HG02759 (cell line): ENCODE measurements around the gene MAP2K7.
A peak's percentile ranks its signal among the peaks of the same experiment; 100 is the strongest.
"Not testable (repeated sequence)": the region's sequence is repeated elsewhere in the genome, so short reads cannot be mapped to it uniquely, and the experiment has no call there.

Experiments used
- ATAC-seq: cut with Tn5 transposase; IDR thresholded peaks from one replicate; pipeline ENCODE4 v1.9.1; 2021; ENCODE audit warnings: mild to moderate bottlenecking, moderate library complexity; ENCODE audit not compliant: unreplicated experiment

The MAP2K7 gene

DNA sequence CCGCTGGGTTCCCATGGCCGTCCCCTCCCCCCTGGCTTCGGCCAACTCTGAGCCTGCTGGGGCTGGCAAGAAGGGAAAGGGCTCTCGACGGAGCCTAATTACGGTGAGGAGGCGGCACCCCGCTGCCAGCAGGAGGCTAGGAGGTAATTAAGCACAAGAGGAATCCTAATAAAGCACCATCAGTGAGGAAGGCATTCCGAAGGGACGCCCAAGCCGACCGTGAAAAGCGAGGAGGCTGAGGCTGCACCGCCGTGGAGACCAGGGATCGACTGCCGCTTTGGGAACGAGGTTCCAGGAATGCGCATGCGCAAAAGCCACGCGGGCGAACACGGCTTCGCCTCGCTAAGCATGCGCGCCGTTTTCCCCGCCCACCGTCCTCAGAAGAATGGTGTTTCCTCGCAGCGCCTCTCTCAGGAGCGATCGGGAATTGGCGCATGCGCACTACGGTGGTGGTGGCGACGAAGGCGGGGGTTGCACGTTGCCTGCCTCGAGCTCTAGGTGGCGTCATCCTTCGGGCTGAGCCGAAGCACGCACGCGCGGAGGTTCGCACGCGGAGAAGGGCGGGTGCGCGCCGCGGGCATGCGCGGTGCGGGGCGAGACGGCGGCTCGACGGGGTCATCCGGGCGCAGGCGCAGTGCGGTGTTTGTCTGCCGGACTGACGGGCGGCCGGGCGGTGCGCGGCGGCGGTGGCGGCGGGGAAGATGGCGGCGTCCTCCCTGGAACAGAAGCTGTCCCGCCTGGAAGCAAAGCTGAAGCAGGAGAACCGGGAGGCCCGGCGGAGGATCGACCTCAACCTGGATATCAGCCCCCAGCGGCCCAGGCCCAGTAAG, at the start of gene MAP2K7:
Gene MAP2K7 (plus strand): TSS at position 634 of the 830 bp plus-strand sequence. CDS start 68 bp downstream, at position 702.
- ATAC-seq = peak; percentile 89

DNA sequence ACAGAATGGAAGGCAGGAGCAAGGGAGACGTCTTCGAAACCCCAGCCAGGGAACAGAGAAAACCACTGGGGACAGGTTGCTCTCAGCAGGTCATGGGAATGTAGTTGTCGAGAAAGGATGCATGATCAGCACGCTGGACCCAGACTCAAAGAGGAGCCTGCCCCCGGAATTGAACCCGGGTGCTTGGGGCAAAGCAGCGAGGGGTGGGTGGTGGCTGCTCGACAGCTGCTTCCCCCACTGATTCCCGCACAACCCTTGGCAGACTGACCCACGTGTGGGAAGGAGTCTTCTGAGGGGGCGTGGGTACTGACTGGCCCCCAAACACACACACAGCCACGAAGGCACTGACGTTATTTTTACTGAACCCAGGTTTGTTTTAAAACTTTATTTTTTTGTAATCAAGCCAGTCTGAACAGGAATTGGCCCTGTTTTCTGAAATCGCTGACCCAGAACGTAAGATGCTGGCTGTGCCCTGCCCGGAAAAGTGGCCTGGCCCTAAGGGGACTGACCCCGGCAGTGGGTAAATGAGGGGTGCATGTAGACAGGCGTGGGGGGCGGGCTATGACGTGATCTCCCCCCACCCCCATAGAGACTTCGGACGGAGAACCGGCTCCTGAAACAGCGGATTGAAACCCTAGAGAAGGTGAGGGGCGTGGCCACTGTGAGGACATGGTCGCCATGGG, 48.1 kb upstream of the MAP2K7 start:
- ATAC-seq = no peak

DNA sequence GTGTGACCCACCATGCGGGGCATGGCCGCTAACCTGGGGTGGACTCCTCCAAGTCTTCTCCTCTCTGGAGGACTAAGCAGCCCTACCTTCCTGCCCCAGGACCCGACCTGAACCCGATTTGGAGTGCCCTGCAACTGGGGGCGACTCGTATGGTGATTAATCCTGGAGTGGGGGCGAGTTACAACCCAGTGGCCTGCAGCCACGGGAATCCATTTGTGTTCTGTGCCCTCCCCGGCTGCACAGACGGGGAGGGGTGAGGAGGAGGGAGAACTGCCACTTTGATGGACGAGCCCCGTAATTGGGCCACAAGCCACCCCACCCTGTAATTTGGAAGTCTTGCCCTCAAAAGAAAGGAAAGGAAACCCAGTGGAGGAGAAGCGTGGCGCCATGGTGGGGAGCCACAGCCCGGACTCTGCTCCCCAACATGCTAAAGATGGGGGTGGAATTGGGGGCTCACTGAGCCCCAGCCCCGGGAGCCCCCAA, 47.5 kb upstream of the MAP2K7 start:
- ATAC-seq = no peak

DNA sequence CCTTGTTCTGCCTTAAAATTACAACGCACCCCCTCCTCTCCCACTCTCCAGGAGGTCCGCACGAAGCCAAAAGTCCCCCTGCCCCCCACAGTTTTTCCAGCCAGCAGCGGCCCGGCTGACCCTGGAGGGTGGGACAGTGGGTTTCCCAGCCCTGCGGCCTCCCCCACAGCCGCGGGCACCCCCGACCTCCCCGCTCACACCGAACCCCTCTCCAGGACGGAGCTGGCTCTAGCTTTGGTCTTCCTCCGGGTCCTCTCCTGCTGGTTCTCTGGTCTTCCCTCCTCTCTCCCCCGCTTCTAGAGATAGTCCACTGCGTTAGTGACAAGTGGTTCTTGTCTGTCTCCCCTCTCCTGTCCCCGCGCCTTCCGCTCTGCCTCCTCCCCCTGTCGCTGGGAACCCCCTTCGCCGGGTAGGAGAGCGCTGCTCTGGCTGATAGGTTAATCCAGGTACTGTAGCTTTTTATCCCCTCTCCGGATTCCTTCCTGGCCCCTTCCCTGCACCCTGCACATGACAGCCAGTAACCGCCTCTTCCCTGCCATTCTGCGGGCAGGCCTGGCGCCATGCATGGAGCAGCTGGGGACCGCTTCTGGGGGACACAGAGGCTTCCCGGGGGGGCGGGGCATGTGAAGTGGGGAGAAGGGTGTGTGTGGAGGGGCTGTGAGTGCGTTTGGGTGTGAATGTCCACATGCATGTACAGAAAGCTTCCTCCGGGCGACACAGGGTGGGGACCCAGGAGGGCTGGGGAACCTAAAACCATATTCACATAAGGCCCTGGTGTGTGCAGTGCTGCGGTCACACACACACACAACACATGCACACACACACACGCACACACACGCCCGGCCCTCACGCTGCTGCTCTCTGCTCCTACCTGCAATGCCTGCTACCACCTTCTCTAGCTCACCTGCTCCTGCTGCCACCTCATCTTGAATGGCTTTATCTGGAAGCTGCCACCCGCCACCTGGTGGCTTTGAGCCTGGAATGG, 46.7 kb upstream of the MAP2K7 start:
- no peak for ATAC-seq

DNA sequence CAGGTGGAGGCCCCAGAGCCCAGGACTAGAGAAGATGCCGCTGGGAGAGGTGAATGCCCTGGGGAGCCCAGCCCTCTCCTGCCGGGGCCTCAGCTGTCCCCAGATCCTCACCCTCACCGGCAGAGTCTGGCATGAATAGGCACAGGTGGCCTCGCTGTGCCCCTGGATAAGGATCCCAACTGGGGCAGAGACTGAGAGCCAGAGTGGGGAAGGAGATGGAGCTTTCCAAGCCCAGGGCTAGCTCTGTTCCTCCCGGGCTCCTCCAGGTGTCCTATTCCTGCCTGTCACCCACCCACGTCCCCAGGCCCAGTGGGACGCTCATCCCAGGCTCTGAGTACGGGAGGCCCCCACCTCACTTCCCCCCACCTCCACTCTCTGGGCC, 46.0 kb upstream of the MAP2K7 start:
- no peak for ATAC-seq

DNA sequence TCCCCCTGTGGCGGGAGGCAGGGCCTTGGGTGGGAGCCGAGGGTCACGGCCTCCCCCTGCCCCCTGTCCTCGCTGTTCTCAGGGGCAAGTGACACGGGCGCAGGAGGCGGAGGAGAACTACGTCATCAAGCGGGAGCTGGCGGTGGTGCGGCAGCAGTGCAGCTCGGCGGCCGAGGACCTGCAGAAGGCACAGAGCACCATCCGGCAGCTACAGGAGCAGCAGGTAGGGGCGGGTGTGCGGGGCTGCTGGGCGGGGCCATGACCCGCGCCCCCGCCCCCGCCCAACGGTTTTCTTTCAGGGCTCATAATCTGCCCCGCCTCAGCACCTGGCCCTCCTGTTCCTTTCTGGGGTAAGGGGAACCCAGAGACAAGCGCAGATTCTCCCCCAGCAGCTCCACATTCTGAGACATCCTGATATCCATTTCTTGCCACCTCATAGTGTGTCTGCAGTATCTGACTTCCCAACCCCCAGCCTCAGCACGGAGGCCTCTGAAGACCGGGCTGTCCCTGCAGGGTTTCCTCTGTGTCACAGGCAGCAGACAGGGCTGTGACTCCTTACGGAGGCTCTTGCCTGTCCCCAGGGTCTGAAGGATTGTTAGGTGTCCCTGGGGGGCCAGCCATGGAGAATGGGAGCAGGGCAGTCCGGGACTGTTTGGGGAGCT, 45.4 kb upstream of the MAP2K7 start:
- no peak for ATAC-seq

DNA sequence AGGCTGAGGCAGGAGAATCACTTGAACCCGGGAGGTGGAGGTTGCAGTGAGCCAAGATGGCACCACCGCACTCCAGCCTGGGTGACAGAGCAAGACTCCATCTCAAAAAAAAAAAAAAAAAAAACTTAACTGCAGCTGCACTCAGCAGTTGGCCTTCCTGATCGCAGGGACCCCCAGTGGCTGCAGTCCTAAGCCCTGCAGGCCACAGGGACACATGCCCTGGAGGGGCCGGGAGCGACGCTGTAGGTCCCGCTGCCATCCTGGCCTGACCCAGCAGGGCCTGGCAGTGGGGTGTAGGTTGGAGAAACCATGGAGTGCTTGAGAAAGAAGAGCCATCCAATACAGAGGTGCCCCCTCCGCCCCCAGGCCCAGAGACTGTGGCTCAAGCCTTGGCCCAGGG, 44.6 kb upstream of the MAP2K7 start:
- not testable (repeated sequence) for ATAC-seq

DNA sequence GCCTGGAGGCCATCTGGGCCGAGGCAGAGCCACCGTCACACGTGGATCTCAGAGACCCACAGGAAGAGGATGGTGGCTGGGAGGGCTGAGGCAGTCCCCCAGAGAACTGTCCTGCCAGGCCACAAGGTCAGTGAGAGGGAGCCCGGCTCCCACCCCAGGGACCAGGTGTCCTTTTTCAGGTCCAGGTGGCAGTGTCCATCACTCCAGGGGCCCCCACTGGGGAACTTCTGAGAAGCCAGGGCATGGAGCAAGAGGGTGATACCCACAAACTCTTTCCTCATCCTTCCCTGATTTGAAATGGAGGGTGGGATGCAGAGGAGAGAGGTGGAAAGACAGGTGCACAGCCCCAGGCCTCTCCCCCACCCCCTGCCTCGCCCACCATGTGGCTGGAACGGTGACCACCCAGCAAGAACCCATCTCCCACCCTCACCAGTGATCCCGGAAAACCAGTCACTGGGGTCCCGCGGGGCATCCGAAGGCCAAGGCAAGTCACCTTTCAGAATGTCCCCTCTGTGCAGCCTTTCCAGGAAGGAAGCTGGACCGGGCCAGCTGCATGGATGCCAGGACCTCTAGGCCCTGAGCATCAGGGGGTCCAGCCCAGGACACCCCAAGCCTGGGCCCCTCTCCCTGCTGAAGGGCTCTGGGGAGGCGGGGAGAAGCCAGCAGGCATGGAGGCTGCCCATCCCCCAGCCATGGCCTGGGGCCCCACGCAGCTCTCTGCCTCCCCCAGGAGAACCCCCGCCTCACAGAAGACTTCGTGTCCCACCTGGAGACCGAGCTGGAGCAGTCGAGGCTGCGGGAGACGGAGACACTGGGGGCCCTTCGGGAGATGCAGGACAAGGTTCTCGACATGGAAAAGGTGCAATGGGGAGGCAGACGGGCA, 43.6 kb upstream of the MAP2K7 start:
- no peak for ATAC-seq

DNA sequence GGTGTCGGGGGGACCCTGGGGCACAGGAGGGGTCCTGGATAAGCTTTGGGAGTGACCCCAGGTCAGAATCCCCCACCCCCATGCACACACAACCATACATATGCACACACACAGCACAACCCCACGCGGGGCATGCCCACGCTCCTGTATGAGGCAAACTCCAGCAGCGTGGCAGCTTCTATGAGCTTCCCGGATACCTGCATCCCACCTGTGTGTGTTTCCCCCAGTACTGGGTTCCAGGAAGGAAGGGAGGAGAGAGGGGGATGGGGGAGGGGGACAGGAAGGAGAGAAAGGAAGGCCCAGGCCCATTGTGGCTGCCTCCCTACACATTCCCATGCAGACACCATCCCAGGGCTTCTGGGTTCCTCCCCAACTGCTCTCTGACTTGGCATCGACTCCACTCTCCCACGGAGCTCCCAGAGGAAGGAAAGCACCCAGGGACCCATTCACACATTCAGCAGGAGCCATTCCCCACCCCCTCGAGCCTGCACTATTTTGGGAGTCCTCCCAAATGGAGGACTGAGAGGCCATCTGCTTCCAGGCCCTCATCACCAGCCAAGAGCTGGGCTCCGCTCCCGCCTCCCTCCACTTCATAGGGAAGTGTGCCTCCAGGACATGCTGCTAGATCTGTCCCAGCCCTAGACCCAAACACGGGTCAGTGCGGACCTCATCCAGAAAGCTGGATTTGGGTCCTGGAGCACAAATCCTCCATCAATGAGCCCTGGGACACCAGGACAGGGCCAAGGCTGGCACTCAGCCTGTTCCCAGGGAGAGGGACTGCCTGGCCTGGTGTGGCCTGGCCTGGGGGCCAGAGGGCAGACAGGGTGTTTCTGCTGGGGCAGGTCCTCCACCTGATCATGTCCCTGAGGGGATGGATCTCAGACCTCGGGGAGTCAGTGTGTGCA, 42.7 kb upstream of the MAP2K7 start:
- ATAC-seq = no peak

DNA sequence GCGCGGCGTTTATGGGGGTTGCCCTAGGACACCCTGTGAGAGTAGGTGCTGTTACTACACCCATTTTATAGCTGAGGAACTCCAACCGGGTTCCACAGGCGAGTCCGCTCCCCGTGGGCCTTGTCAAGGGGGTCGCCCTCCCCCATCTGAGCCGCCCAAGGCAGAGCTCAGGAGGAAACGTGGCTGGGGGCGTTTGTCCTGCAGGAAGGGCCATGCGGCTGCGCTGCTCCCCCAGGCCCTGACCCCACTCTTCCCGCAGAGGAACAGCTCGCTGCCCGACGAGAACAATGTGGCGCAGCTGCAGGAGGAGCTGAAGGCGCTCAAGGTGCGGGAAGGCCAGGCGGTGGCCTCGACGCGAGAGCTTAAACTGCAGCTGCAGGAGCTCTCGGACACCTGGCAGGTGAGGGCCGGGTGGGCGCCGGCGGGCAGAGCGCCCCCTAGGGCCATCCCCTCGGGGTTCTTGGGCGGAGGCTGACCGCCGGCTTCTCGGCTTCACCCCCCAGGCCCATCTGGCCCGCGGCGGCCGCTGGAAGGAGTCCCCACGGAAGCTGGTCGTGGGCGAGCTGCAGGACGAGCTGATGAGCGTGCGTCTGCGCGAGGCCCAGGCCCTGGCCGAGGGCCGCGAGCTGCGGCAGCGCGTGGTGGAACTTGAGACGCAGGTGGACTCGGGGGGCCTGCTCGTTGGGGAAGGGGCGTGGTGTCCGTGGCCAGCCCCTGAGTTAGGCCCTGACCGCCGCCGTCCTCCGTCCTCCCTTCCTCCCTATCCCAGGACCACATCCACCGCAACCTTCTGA, 41.9 kb upstream of the MAP2K7 start:
- no peak for ATAC-seq

DNA sequence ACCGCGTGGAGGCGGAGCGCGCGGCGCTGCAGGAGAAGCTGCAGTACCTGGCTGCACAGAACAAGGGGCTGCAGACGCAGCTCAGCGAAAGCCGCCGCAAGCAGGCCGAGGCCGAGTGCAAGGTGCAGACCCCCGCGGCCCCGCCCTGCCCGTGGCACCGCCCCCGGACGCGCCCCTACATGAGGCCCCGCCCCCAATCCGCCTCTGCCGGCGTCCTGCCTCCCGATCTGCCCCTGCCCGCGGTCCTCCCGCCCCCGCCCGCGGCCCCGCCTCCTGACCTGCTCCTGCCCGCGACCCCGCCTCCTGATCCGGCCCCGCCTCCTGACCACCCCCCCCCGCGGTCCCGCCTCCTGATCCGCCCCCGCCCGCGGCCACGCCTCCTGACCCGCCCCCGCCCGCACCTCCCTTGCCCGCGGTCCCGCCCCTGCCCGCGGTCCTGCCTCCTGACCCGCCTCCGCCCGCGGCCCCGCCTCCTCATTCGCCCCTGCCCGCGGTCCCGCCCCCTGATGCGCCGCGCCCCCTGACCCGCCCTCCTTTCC, 41.2 kb upstream of the MAP2K7 start:
- no peak for ATAC-seq

DNA sequence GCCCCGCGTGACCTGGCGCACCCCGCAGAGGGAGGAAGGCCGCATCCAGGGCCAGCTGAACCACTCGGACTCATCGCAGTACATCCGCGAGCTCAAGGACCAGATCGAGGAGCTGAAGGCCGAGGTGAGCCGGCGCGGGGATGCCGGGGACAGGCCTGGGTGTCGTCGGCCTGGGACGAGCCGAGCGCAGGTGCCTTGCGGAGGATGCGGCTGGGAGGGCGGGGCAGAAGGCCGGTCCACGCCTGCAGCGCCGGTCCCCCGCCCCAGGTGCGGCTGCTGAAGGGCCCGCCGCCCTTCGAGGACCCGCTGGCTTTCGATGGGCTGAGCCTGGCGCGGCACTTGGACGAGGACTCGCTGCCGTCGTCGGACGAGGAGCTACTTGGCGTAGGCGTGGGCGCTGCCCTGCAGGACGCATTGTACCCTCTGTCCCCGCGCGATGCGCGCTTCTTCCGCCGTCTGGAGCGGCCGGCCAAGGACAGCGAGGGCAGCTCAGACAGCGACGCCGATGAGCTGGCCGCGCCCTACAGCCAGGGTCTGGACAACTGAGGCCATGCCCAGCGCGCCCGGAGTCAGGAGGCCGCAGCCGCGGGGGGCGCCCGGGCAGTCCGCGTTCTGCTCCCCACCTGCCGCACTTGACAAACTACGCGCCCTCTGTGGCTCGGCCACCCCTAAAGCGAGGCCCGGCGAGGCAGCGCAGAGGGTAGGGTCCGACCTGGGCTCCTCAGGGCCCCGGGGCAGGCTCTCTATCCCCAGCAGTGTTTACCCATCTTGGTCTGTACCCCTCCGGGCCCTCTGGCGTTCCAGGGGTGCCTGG, 40.3 kb upstream of the MAP2K7 start:
- ATAC-seq = no peak

DNA sequence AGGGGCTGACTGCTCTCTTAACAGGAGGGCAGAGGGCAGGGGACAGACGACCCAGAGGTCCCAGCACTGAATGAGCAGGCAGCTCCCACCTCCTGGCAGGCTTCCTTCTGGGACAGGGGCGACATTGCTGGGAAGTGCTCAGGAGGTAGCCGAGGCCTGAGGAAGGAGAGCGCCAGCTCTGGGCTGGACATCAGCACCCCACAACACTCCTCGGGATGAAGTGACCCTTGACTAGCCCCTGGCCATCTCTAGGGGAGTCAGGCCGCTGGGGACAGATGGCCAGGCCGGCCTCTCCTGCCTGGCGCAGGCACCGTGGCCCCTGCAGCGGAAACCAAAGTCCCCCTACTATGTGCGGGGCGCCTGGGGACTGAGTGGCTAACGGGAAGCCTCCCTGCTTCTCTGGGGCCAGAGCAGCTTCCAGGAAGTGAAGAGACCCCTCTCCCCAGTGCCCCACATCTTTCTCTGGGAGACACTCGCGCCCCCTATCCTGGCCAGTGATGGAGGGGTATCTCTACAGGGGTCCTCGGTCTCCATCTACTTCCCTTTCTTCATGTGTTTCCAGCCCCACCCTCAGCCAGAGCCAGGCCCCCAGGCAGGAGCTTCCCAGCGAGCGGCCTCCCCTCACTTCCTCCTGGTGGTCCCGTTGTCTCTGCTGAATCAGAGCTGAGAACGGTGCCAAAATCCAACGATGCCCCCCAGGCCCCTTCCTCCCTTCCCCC, 39.5 kb upstream of the MAP2K7 start:
- ATAC-seq = no peak

DNA sequence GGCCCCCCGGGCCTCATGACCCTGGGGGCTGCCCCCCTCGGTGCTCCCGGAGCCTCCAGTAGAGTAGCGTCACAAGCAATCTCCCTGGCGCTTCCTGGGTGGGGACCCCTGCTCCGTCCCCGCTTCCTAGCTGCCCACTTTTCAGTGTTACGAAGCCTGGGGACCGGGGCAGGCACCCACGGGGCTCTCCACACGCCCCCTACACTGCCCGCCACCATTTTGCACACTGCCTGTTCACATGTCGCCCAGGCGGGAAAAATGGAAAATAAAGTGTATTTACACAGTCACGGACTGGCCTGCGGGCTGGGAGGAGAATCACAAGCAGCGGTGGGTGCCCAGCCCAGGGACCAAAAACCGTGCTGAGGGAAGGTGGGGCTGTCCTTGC, 39.0 kb upstream of the MAP2K7 start:
- ATAC-seq = no peak

DNA sequence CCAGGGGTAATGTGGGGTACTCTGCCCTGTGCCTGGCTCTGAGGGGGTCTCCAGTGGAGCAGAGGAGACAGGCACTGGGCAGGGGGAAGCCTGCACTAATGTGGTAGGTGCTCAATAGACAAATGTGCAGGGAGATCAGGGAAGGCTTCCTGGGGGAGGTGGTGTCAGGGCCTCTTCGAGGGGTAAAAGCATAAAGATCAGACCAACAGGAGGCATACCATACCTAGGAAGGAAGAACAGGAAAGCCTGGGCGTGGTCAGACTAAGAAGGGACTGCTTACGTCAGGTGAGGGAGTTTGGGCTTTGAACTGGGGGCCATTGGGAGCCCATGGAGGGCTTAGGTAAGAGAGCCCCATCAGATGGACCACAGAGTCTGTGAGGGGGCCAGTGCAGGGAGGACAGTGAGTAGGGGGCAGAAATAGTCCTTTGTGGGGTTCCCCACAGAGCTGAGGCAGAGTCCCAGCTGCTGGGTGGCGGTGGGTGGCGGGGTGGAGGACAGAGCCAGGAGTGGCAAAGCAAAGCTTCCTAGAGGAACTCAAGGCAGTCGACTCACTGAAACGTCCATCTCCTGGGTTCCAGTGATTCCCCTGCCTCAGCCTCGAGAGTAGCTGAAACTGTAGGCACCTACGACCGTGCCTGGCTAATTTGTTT, 38.3 kb upstream of the MAP2K7 start:
- no peak for ATAC-seq
